Spleen (tissue), 11 donors: ENCODE data around the gene PMM2. TPM values are rescaled to one million over a fixed set of nuclear protein-coding genes. Genes with fewer than 3 reads are reported as not detected.

Experiments
- DNase-seq: peaks from one replicate; pipeline ENCODE4 v3.0.0-alpha.2; 2020
- H3K27ac ChIP-seq, 8 donors: fragments of 200-600 bp; sonication (generic) in 7 of 8; 1 replicate in 4 of 8; 2 replicates in 4 of 8; pipeline versions ENCODE4 v1.5.0 to v1.8.0; 2016 to 2021; ENCODE audit warnings: inconsistent platforms in 4 of 8, mild to moderate bottlenecking in 4 of 8, moderate library complexity in 1 of 8
- H3K27me3 ChIP-seq, 7 donors: fragments of 200-600 bp; sonication (generic) in 6 of 7; replicated peaks in 1 of 7; 1 replicate in 4 of 7; 2 replicates in 3 of 7; pipeline versions ENCODE4 v1.5.0 to v1.8.0; 2016 to 2021; ENCODE audit warnings: inconsistent platforms in 3 of 7, mild to moderate bottlenecking in 1 of 7
- H3K36me3 ChIP-seq, 6 donors: fragments of 200-600 bp; sonication (generic) in 5 of 6; 1 replicate in 4 of 6; 2 replicates in 2 of 6; pipeline versions ENCODE4 v1.5.0 to v1.8.0; 2016 to 2021; ENCODE audit warnings: inconsistent platforms in 2 of 6
- H3K4me1 ChIP-seq, 6 donors: fragments of 200-600 bp; sonication (generic) in 5 of 6; 1 replicate in 3 of 6; 2 replicates in 3 of 6; pipeline versions ENCODE4 v1.5.0 to v1.8.0; 2016 to 2021; ENCODE audit warnings: inconsistent platforms in 3 of 6
- H3K4me3 ChIP-seq, 8 donors: fragments of 200-600 bp; sonication (generic) in 7 of 8; 1 replicate in 4 of 8; 2 replicates in 4 of 8; pipeline versions ENCODE4 v1.5.0 to v1.8.0; 2016 to 2021; ENCODE audit warnings: inconsistent platforms in 4 of 8, mild to moderate bottlenecking in 4 of 8, moderate library complexity in 2 of 8
- H3K9me3 ChIP-seq, 8 donors: fragments of 200-600 bp; sonication (generic) in 7 of 8; 1 replicate in 4 of 8; 2 replicates in 4 of 8; pipeline versions ENCODE4 v1.5.0 to v1.8.0; 2016 to 2021; ENCODE audit warnings: inconsistent platforms in 4 of 8
- CTCF ChIP-seq, 11 experiments: fragments of 200-600 bp in 7 of 11; fragments of 450-650 bp in 4 of 11; sonication (generic) in 4 of 11; IDR thresholded peaks in 8 of 11; conservative IDR thresholded peaks in 3 of 11; 1 replicate in 7 of 11; 2 replicates in 4 of 11; pipeline versions ENCODE4 v1.4.0 to v1.8.0; 2016 to 2021; ENCODE audit warnings: antibody characterized with exemption in 11 of 11, inconsistent platforms in 4 of 11, mild to moderate bottlenecking in 1 of 11
- POLR2A ChIP-seq, 3 donors: fragments of 450-650 bp; IDR thresholded peaks; one replicate each; pipeline ENCODE4 v1.5.1; 2017; ENCODE audit warnings: antibody characterized with exemption in 3 of 3, mild to moderate bottlenecking in 1 of 3
- POLR2AphosphoS5 ChIP-seq, 3 donors: sonication (generic); formaldehyde crosslinking; IDR thresholded peaks; one replicate each; pipeline ENCODE4 v1.5.1; 2017; ENCODE audit warnings: antibody characterized with exemption in 3 of 3
- WGBS, 5 donors: extraction: QIAGEN DNeasy Blood & Tissue Kit in 3 of 5; methylation state at CpG; one replicate each; pipeline versions ENCODE4 v1.1.5 to v1.1.7; 2013 to 2018; 5-methylcytosine and 5-hydroxymethylcytosine counted together
- intact Hi-C: fragments of 100-400 bp; cut with DNase I; formaldehyde crosslinking; loops from one replicate; pipeline ENCODE4 v1.15.0; 2023; ENCODE audit warnings: low total_unique reads
- polyA plus RNA-seq, 3 donors: library from polyadenylated mRNA; stranded (reverse); fragments of 200-250 nt; gene quantifications; one replicate each; pipeline ENCODE4 v1.2.1, GENCODE V29; 2013
- total RNA-seq, 7 donors: library from RNA; depleted of rRNA in 3 of 7; stranded (reverse); fragments of >200 nt in 3 of 7; fragmentation: NEBNext Ultra II Directional in 4 of 7; extraction: Animal tissue kit (Norgen Biotek cat#: 25700) in 4 of 7; gene quantifications; one replicate each; pipeline versions ENCODE4 v1.1.0 to v1.2.1, GENCODE V29; 2016 to 2021
- donor health status: healthy with polysubstance abuse.
- donor health status: DM: no; HTN: no; CAD: no; lungs with moderate emphysema.
- donor health status: DM: no; HTN: no; CAD: no.
- donor health status: Bipolar disorder and iron deficiency.
- donor health status: healthy.
- donor health status: DM: no; HTN: no; CAD: no.
- donor health status: DM: yes; HTN: yes; CAD: no.

Gene PMM2
- total and polyA plus RNA-seq, 10 donors = 13.0 to 38.8 (median 30.8) TPM

GRCh38 chr16:8796469-8797363, 923 bp upstream of the PMM2 start:
- no peaks in the 10 kb centered on the region for H3K27me3 ChIP-seq
- WGBS, 5 donors = 40 to 47% (median 44%) methylated on average over 14 of the region's 14 CpGs
- no peak for DNase-seq
- peak overlapping the region; percentile 16 to 87 (median 84) for H3K27ac ChIP-seq
- intact Hi-C loops = loop anchor here (5.0 kb wide), 1 partner anchor 71 kb away; the partner anchor contains the start of gene CARHSP1
- TF ChIP-seq CTCF (IDR thresholded peaks at IDR 0.05 in 8 of 11, conservative IDR thresholded peaks at IDR 0.05 in 3 of 11) = no peak
- no peak for TF ChIP-seq POLR2AphosphoS5 (IDR thresholded peaks at IDR 0.05)
- no peak for TF ChIP-seq POLR2A (IDR thresholded peaks at IDR 0.05)
- peaks cover 21 to 63% (median 41%) of the 10 kb centered on the region in 6 donors for H3K4me1 ChIP-seq
- no peaks in the 10 kb centered on the region for H3K9me3 ChIP-seq
- peak overlapping the region; percentile 75 to 100 (median 95) for H3K4me3 ChIP-seq
- H3K36me3 ChIP-seq = peaks cover 0 to 31% (median 2%) of the 10 kb centered on the region in 6 donors

GRCh38 chr16:8798174-8798527, 512 bp downstream of the PMM2 start:
- H3K36me3 ChIP-seq = peaks cover 0 to 43% (median 16%) of the 10 kb centered on the region in 6 donors
- 1 to 3% (median 2%) methylated on average over 6 of the region's 6 CpGs for WGBS, 5 donors
- no peak for DNase-seq
- no peaks in the 10 kb centered on the region for H3K27me3 ChIP-seq
- peak overlapping the region in 6 of 8 donors; percentile 61 to 87 (median 84) for H3K27ac ChIP-seq
- peak overlapping the region; percentile 75 to 100 (median 95) for H3K4me3 ChIP-seq
- H3K9me3 ChIP-seq = no peaks in the 10 kb centered on the region
- peaks cover 21 to 64% (median 41%) of the 10 kb centered on the region in 6 donors for H3K4me1 ChIP-seq
- TF ChIP-seq POLR2AphosphoS5 (IDR thresholded peaks at IDR 0.05) (no peak), CTCF (IDR thresholded peaks at IDR 0.05 in 8 of 11, conservative IDR thresholded peaks at IDR 0.05 in 3 of 11) (no peak), POLR2A (IDR thresholded peaks at IDR 0.05) (no peak)
- intact Hi-C loops = loop anchor here (5.0 kb wide), 1 partner anchor 69 kb away; the partner anchor contains the start of gene CARHSP1

- no peaks in the 10 kb centered on the region for H3K9me3 ChIP-seq
- peak overlapping the region; percentile 75 to 100 (median 95) for H3K4me3 ChIP-seq
- no peak for DNase-seq
- H3K36me3 ChIP-seq = peaks cover 0 to 45% (median 21%) of the 10 kb centered on the region in 6 donors
- intact Hi-C loops = loop anchor here (5.0 kb wide), 1 partner anchor 69 kb away; the partner anchor contains the start of gene CARHSP1
- H3K4me1 ChIP-seq = peaks cover 21 to 64% (median 41%) of the 10 kb centered on the region in 6 donors
- WGBS, 5 donors = 50 to 68% (median 66%) methylated on average over 7 of the region's 7 CpGs
- no peaks in the 10 kb centered on the region for H3K27me3 ChIP-seq
- peak overlapping the region in 6 of 8 donors; percentile 61 to 87 (median 84) for H3K27ac ChIP-seq
- TF ChIP-seq POLR2AphosphoS5 (IDR thresholded peaks at IDR 0.05) (no peak), POLR2A (IDR thresholded peaks at IDR 0.05) (no peak), CTCF (IDR thresholded peaks at IDR 0.05 in 8 of 11, conservative IDR thresholded peaks at IDR 0.05 in 3 of 11) (no peak)
Observed at GRCh38 chr16:8798535-8799157, 1.0 kb downstream of the PMM2 start.
